Kasumi-1 (cell line): ENCODE results near the gene GYPA.
"Not testable (repeated sequence)": the region's sequence is repeated elsewhere in the genome, so short reads cannot be mapped to it uniquely, and the experiment has no call there.

Source experiments
- DNase-seq, 2 experiments: peaks; one replicate each; lab custom pipeline; 2025; lab: John Stamatoyannopoulos, UW

Gene GYPA

GRCh38 chr4:144129336-144129875 is 11.1 kb downstream of the GYPA start:
- not testable (repeated sequence) for DNase-seq

GRCh38 chr4:144128709-144129320 is 11.7 kb downstream of the GYPA start:
- not testable (repeated sequence) for DNase-seq

GRCh38 chr4:144125109-144125508 is 15.4 kb downstream of the GYPA start:
- not testable (repeated sequence) for DNase-seq

- DNase-seq, result peak; percentile 3 to 10
These were observed 16.4 kb downstream of the GYPA start for GRCh38 chr4:144123982-144124635.

- DNase-seq, result not testable (repeated sequence)
These were observed 17.2 kb downstream of the GYPA start for GRCh38 chr4:144123269-144123668.

GRCh38 chr4:144119752-144120151 is 20.8 kb downstream of the GYPA start:
- DNase-seq, result not testable (repeated sequence)

- DNase-seq, result no peak
These were observed 25.0 kb downstream of the GYPA start for GRCh38 chr4:144115519-144115918.

- DNase-seq, result no peak
These were observed 27.0 kb downstream of the GYPA start for GRCh38 chr4:144113546-144113945.

- DNase-seq, result no peak
These were observed 35.9 kb downstream of the GYPA start for GRCh38 chr4:144104509-144105130.

GRCh38 chr4:144097776-144098175 is 42.7 kb downstream of the GYPA start:
- not testable (repeated sequence) for DNase-seq

- peak; percentile 11 to 23 for DNase-seq
These were observed 46.5 kb downstream of the GYPA start for GRCh38 chr4:144093995-144094394.

- not testable (repeated sequence) for DNase-seq
These were observed 49.3 kb downstream of the GYPA start for GRCh38 chr4:144091181-144091580.

- no peak for DNase-seq
These were observed 49.8 kb downstream of the GYPA start for GRCh38 chr4:144090744-144091143.

GRCh38 chr4:144082053-144082452 is 58.5 kb downstream of the GYPA start:
- DNase-seq, result not testable (repeated sequence)

- DNase-seq, result not testable (repeated sequence)
These were observed 60.4 kb downstream of the GYPA start for GRCh38 chr4:144080135-144080534.

- peak in 1 of 2 experiments; percentile 28 for DNase-seq
These were observed 61.8 kb downstream of the GYPA start for GRCh38 chr4:144078746-144079145.

GRCh38 chr4:144061556-144061955 is 79.0 kb downstream of the GYPA start:
- not testable (repeated sequence) for DNase-seq

GRCh38 chr4:144060234-144060859 is 80.2 kb downstream of the GYPA start:
- not testable (repeated sequence) for DNase-seq
